PC-3 (cell line): Measurements from ENCODE around the gene BEND7.

Experiments used
- CTCF ChIP-seq: fragments of 300-600 bp; sonication (generic); conservative IDR thresholded peaks from 2 replicates; pipeline ENCODE4 v1.5.1; 2017; ENCODE audit warnings: antibody characterized with exemption, low read depth, mild to moderate bottlenecking, low read length
- EZH2 ChIP-seq: fragments of 300-600 bp; sonication (generic); IDR thresholded peaks from one replicate; pipeline ENCODE4 v1.6.1; 2017; ENCODE audit warnings: antibody characterized with exemption, mild to moderate bottlenecking, low read length; ENCODE audit not compliant: unreplicated experiment
- EZH2phosphoT487 ChIP-seq: fragments of 300-600 bp; sonication (generic); IDR thresholded peaks from 2 replicates; pipeline ENCODE4 v1.6.1; 2018; ENCODE audit warnings: mild to moderate bottlenecking, antibody characterized with exemption, low read length, borderline replicate concordance

- no peak for TF ChIP-seq CTCF
- no peak for TF ChIP-seq EZH2
- no peak for TF ChIP-seq EZH2phosphoT487
Observed at GRCh38 chr10:13535346-13535745, 6.5 kb upstream of the BEND7 start.
